HG02840 (cell line): Measurements from ENCODE around the gene AMOTL2.

Experiments
- ATAC-seq: cut with Tn5 transposase; IDR thresholded peaks from one replicate; pipeline ENCODE4 v1.9.1; 2021; ENCODE audit warnings: mild to moderate bottlenecking, moderate library complexity, moderate number of reproducible peaks; ENCODE audit not compliant: unreplicated experiment, low FRiP score

The AMOTL2 gene

DNA sequence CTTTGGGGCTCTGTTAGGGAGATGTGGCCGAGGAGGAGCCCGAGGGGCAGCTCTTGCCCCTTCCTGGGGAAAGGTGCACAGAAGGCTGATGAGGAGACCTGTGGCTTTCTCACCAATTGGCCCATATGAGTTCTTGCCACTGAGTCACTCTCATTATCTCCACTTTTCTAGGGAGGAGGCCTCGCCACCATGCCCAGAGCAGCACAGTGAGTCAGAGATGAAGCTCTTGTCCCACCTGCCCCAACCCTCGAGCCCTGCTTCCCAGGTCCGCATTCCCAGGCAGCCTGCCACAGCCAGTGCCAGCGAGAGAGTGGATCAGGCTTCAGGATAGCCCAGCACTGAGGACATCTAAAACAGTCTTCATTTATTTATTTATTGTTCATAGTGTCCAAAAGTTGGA is 53.5 kb downstream of the AMOTL2 start:
- no peak for ATAC-seq

GRCh38 chr3:134319931-134320330 is 54.3 kb downstream of the AMOTL2 start:
- no peak for ATAC-seq

- no peak for ATAC-seq
Observed at GRCh38 chr3:134318166-134318565, 56.1 kb downstream of the AMOTL2 start.

GRCh38 chr3:134317106-134317947 is 56.9 kb downstream of the AMOTL2 start:
- no peak for ATAC-seq

GRCh38 chr3:134315286-134316106 is 58.8 kb downstream of the AMOTL2 start:
- ATAC-seq, result no peak

DNA sequence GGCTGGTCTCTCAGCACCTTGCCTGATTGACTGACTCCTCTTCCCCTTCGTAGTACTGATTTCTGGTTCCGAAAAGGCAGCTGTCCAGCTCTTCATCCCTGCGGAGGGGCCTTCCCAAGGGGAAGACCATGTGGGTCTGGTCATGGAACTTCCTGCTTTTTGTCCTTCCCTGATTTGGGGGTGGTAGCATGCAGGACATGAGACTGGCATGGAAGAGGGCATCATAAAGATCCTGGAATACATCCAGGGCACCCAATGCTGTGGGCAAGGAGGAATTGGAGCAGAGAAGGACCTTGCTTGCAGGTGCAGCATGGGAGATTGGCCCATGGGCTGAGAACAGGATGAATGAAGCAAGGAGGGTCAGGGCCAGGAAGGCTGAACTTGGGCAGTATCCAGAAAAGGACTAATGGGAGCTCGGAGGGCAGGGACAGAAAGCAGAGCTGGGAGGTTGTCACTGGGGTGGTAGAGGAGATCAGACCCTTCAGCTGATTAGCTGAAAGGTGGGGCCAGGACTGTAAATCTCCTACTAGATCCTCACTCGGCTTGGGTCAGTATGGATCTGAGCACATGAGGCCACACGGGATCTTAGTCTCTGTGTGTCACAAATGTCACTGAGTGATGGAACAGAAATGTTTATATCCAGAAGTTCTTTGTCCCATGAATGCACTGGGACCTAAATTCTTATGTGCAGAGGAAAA is 59.5 kb downstream of the AMOTL2 start:
- no peak for ATAC-seq

GRCh38 chr3:134313847-134314587 is 60.2 kb downstream of the AMOTL2 start:
- no peak for ATAC-seq

DNA sequence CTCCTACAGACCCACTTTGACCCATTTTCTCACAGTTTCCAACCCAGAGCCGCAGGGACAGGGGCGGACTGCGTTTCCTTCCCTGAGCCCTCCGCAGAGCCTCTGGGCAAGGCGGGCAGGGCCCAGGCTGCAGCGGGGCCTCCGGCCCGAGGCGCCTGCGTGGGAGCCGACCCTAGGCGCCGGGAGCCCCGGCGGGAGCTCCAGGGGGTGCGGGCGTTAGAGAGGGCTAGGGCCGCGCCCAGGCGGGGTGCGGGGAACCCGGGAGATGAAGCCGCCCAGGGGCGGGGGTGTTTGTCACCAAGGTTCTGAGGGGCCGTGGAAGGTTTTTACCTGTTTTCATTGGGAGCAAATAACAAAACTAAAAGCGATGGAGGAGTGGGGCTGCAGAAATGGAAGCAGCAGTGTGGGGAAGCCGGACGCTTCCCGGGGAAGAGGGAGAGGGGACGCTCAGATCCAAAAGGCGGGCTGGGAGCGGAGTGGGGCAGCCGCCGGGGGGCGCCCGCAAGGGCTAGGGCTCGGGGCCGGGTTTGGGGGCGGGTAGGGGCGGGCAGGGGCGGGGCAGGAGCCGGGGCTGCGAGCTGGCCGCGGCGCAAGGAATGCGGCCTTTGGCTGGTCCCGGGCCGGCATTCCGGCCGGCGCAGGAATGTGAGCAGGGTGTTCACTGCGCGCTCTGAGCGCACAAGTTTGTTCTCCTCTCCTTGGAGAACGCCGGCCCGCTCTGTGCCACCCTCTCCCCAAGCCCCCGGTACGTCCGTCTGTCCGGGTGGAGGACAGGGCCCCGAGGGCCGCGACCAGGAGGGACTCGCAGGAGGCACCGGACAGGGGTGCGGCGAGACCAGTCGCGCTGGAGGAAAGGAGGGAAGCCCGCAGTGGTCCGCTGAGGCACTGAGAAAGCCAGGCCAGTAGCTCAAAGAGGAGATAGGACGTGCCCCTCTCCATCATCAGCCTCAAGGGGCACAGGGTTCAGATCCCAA is 61.1 kb downstream of the AMOTL2 start:
- ATAC-seq, result no peak

DNA sequence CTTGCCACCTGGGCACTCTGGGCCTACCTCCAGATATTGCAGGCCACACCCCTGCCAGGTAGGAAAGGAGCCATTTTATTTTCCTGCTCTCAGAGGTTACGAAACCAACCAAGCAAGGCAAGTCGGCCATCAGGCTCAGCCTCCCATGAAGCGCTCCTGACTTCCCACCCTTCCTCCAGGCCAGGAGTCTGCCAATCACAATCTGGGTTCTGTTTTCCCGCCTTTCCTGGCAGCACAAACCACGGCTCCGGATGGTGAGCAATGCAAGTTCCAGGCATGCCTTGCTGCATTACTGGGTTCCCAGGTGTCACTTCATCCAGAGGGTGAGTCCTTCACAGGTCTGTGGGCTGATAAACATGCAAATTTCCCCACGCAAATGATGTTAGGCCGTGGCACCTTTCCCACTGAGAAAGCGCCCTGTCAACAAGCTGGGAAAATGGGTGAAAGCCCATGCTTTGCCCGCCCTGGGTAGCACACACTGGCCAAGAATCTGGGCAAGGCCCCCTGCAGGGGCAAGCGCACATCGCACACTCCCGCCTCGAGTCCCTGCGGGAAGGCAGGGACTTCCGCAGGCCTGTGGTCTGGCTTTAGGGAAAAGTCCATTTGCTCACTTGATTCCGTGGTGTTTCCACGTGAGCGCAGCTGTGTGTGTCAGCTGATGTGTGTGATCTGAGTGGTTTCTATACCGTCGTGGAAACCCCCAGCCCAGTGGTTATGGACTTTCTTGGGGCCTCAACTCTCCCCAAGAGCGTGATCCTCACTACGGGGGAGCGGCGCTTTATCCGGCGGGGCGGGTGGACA is 62.0 kb downstream of the AMOTL2 start:
- ATAC-seq, result no peak

- no peak for ATAC-seq
Observed at GRCh38 chr3:134311693-134312071, 62.6 kb downstream of the AMOTL2 start.

DNA sequence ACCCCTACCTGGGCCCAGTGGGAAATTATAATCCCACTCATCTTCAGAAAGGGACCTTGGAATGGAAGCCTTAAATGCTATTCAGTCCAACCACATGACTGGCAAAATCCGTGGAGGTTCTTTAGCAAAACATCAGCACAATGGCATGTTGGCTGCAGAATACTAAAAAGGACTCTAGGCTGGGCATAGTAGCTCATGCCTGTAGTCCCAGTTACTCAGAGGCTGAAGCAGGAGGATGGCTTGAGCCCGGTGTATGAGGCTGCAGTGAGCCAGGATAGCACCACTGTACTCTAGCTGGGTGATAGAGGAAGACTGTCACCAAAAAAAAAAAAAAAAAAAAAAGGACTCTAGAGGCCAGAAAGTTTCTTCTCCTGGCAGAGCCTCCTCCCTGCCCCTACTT is 63.0 kb downstream of the AMOTL2 start:
- ATAC-seq, result no peak

DNA sequence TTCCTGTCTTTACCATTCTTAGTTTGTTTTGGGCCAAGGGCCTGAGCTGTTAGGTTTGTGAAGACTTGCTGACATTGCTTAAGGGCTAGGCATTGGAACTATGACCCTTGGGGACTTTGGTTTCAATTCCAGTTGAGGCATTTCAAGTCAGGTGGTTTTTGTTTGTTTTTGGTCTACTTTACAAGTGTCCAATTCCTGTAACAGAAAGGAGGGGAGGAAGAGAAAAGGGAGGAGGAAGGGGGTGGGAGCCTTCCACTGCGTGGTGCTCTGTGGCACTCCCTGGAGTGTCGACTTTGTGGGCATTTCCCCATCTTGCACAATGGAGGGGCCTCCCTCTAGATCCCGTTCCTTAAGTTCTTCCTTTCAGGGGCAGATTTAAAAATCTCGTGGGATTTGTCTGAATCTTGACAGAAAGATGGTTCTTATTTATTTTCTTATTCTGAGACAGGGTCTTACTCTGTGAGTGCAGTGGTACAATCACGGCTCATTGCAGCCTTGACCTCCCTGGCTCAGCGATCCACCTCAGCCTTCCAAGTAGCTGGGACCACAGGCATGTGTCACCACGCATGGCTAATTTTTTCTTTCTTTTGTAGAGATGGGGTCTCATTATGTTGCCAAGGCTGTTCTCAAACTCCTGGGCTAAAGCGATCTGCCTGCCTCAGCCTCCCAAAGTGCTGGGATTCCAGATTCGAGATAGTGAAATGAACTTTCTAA is 64.1 kb downstream of the AMOTL2 start:
- ATAC-seq, result no peak

- no peak for ATAC-seq
Observed at GRCh38 chr3:134308350-134308891, 65.8 kb downstream of the AMOTL2 start.

GRCh38 chr3:134307425-134307824 is 66.8 kb downstream of the AMOTL2 start:
- no peak for ATAC-seq

- no peak for ATAC-seq
Observed at GRCh38 chr3:134306320-134306719, 67.9 kb downstream of the AMOTL2 start.
